CD4-positive, alpha-beta T cell treated with Interleukin-10 for 1 hour (primary cell): ENCODE results near the gene OR2A42.
"Not testable (repeated sequence)": the region's sequence is repeated elsewhere in the genome, so short reads cannot be mapped to it uniquely, and the experiment has no call there.

Source experiments
- DNase-seq: peaks from one replicate; pipeline ENCODE4 v3.0.0-alpha.2; 2020

Gene OR2A42, protein sequence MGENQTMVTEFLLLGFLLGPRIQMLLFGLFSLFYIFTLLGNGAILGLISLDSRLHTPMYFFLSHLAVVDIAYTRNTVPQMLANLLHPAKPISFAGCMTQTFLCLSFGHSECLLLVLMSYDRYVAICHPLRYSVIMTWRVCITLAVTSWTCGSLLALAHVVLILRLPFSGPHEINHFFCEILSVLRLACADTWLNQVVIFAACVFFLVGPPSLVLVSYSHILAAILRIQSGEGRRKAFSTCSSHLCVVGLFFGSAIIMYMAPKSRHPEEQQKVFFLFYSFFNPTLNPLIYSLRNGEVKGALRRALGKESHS

GRCh38 chr7:144239365-144239764, at the start of gene OR2A42:
Gene OR2A42, minus strand, starts transcription at chr7:144239605. Its CDS starts 6,762 bp downstream, at chr7:144232843.
- not testable (repeated sequence) for DNase-seq

DNA sequence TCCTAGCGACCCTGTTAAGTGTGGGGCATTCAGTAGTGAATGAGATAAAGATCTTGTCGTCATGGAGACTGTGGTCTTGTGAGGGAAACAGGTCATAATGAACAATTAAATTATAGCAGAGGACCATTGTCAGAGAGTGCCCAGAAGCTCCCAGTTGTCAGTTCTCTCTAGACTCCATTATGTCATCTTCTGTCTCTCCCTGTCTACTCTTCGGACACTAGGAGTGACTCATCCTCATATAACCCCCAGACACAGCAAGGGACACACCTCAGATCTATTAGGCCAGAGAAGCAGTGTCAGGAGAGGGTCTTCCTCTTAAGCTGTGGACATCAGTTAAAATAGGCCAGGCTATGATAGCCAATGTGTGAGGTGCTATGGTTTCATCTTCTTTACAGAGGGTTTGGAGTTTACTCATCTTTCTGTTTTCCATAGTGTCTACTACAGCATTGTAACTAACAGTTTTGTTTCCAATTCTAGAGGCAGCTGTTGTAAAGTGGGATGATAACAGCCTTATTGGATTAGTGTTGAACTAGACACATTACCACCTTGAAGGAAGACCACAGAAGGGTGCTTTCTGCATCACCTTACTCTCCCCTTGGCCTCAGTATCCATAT, 47.9 kb upstream of the OR2A42 start:
- DNase-seq: not testable (repeated sequence)

DNA sequence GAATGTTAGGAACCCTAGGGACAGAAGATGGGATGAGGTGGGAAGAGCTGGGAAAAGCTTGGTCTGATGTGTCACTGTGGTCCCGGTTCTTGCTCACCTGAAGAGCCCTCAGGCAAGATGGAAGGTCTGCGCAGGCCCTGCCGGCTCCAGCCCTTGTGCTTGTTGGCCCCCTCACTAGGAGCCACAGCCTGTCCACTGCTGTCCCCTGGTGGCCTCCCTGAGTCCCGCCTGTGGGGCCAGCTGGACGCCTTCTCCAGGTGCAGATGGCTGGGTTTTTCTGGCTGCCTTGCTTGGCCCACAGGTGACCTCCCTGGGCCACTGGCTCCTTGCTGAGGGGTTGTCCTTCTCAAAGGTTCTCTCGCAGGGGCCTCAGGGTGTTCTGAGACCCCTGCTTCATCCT, 44.3 kb upstream of the OR2A42 start:
- not testable (repeated sequence) for DNase-seq

- DNase-seq: not testable (repeated sequence)
Observed at GRCh38 chr7:144282490-144282889, 43.1 kb upstream of the OR2A42 start.

- not testable (repeated sequence) for DNase-seq
Observed at GRCh38 chr7:144281981-144282380, 42.6 kb upstream of the OR2A42 start.

GRCh38 chr7:144280010-144280409, 40.6 kb upstream of the OR2A42 start:
- DNase-seq: not testable (repeated sequence)

- not testable (repeated sequence) for DNase-seq
Observed at GRCh38 chr7:144275281-144275680, 35.9 kb upstream of the OR2A42 start.

DNA sequence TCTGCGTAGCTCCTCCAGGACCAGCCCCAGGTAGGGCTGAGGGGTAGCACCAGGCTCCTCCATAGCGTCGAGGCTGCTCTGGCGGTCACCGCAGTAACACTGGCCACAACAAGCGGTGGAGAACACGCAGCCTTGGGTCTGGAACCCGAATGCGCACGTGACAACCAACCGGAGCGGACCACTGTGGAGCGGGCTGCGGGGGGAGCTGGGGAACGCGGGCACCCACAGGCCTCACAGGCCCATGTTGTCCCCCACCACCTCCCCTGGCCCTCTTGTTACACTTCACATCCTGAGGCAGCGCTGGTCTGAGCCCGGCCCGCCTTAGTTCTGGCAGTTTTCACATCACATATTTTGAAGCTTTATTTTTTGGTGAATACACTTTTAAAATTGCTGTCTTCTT, 29.8 kb upstream of the OR2A42 start, which contains the start of gene CTAGE8:
Gene CTAGE8 (minus strand): TSS at position 101 of the 400 bp plus-strand sequence. CDS start 38 bp downstream, at position 63.
- not testable (repeated sequence) for DNase-seq

DNA sequence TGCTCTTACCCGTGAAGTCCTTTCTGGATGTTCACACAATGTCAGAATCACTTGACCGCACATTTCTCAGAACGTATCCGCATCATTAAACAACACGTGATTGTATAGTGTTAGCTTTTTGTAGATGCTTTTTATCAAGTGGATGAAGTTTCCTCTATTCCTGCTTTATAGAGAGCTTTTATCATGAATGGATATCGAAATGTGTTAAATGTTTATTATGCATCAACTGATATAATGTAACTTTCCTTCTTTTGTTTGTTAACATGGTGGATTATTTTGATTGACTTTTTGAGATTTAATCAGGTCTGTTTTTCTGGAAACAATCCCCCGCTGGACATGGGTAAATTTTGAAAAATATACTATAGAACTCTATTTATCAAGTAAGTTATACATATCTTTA, 25.3 kb upstream of the OR2A42 start, which contains the start of gene OR2A7:
Gene OR2A7 (minus strand): TSS at position 101 of the 400 bp plus-strand sequence. CDS start 5,164 bp downstream, outside the sequence.
- not testable (repeated sequence) for DNase-seq

- DNase-seq: not testable (repeated sequence)
Observed at GRCh38 chr7:144262128-144262527, 22.7 kb upstream of the OR2A42 start.

- not testable (repeated sequence) for DNase-seq
Observed at GRCh38 chr7:144259067-144259466, 19.7 kb upstream of the OR2A42 start.

GRCh38 chr7:144256112-144256511, 16.7 kb upstream of the OR2A42 start:
- no peak for DNase-seq

- no peak for DNase-seq
Observed at GRCh38 chr7:144255471-144255897, 16.1 kb upstream of the OR2A42 start.

GRCh38 chr7:144252307-144252706, 12.9 kb upstream of the OR2A42 start:
- not testable (repeated sequence) for DNase-seq

DNA sequence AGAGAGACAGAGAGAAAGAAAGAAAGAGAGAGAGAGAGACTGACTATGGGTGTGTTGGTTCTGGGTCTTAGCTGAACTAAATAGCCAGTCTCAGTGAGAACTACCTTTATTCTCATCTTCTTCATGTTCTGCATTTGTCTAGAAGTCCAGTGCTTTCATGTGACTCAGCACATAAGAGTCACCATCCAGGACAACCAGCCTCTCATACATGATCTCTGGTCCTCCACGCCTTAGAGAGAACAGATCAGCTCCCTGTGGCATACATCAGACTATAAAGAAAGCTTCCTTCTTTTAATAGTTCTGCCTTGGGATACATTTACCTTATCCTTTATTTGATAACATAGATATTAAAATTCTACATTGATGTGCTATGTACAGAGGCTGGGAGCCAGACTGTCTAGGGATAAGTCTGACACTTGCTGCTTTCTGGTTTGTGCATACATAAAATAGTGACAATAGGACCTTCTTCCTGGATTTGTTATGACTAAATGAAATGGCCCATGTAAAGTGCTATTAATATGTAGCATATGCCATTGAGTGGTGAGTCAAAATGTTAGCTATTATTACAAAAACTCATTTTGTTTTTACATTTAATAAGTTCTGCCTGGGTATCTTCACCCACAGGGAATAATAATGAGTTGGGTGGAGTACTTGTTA, 8.4 kb upstream of the OR2A42 start:
- not testable (repeated sequence) for DNase-seq

- DNase-seq: not testable (repeated sequence)
Observed at GRCh38 chr7:144246967-144247366, 7.6 kb upstream of the OR2A42 start.

DNA sequence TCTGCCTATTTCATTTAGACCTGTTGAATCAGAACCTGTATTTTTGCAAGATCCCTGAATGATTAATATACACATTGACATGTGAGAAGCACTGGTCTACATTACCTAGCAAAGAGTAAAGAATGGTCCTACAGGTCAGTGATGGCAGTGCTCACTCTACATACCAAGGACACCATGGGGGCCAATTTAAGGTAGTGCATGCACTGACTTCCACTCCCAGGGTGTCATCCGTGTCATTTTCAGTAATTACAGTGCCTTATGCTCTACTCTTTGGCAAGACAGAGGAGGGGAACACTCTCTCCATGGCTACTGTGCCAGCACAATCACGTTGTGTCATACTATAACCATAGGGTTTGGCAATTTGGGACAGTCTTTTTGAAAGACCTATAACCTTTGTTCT, 6.0 kb upstream of the OR2A42 start:
- not testable (repeated sequence) for DNase-seq

DNA sequence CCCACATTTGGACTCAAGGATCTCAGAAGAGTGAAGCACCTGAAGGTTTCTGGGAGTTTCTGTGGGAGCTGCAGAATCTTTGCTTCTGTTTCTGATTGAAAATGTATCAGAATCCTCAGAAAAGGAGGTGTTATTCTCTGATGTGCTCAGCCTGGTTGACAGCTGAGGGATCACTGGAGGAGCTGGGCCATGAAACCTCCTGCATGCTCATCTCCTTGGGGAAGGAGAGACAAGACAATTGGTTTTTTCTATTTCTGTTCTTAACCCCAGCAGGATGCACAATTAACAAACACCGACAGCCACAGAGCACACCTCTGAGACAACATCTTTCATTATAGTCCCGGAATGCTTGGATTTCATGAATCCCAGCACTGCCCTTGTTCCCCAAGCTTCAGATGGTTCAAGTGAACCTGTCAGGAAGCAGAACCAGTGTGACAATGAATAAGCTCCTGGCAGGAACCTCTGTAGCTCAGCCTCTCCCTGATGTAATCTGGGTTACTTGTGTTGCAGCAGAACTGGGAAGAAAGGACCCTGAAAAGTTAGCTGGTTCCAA, 799 bp downstream of the OR2A42 start:
- not testable (repeated sequence) for DNase-seq

DNA sequence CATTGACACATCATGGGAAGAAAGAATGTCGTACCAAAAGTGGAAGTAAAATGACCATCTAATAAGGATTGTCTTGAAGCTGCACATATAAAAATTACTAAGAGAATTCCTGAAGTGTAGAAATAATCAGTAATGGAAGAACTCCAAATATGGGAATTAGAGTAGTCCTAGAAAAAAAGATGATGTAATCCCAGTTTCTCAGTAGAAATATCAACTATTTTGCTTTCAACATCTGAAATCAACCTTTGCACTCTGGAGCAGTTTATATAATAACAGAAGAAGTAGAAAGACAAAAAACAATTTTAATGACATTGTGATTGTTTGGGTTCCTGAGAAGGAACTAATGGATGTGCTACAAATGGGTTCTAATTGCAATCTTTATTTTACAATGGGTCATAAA, 6.4 kb downstream of the OR2A42 start:
- DNase-seq: not testable (repeated sequence)

GRCh38 chr7:144231027-144231426, 8.4 kb downstream of the OR2A42 start:
- DNase-seq: not testable (repeated sequence)

DNA sequence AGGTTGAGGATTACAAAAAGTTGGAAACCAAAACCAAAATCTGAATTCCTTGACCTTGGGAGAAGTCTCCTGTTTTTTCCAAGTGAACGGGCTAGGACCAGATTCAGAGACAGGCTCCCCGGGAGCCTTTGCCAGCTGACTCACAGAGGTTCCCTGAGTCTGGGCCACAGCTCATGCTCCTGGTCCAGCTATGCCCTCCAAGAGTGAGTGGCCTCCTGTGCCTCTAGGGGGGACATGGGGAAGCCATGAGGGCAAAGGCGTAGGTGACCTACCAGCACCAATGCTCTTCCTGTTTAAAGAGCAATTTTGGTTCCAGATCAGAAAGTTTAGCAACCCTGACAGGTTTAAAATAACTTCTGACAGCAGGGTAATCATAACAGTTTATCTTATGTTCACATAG, 10.6 kb downstream of the OR2A42 start:
- DNase-seq: not testable (repeated sequence)

DNA sequence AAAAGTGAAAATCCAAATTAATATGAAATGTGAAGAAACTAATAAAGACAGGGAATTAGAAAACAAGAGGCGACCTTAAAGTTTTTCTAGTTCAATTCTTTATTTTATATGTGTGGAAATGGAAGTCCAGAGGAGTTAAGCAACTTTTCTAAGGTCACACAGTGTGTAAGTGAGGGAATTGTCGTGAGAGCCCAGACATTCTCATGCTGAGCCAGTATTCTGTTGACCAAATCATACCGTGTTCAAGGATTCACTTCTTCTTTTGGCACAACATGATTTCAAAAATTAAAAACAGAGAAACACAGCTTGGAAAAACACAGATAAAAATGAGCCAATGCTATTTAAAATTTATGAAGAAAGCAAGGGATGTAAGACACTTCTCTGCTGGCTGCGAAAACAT, 12.5 kb downstream of the OR2A42 start:
- not testable (repeated sequence) for DNase-seq

DNA sequence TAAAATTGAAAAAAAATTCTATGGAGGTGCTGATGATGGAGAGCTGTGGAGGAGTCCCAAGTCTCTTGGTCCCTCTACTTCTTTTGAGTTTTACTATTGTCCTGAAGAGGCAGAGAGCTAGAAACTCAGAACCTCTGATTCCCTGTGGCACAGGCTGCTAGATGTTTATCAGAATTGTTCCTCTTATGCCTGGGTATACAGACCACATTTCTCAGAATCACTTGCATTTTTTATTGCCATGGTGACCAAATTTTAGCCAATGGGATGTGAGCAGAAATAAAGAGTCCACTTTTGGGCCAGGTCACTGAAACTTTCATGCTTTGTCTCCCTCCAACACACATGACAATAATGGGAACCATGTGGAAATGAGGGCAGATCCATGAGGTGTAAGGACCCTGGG, 15.7 kb downstream of the OR2A42 start:
- not testable (repeated sequence) for DNase-seq
